Esophagus squamous epithelium (tissue), 4 donors: ENCODE data around the gene SYNCRIP.

Experiments used
- CTCF ChIP-seq, 6 experiments: fragments of 450-650 bp in 4 of 6; fragments of 200-600 bp in 2 of 6; sonication (generic) in 2 of 6; IDR thresholded peaks; one replicate each; pipeline ENCODE4 v1.5.1; 2016 to 2019; ENCODE audit warnings: antibody characterized with exemption in 6 of 6, mild to moderate bottlenecking in 4 of 6, moderate library complexity in 4 of 6
- POLR2A ChIP-seq, 4 donors: fragments of 450-650 bp; IDR thresholded peaks; one replicate each; pipeline ENCODE4 v1.6.1; 2017; ENCODE audit warnings: antibody characterized with exemption in 4 of 4, mild to moderate bottlenecking in 4 of 4, moderate library complexity in 3 of 4

GRCh38 chr6:85600713-85601313 lies 41.9 kb downstream of the SYNCRIP start:
- TF ChIP-seq CTCF (IDR thresholded peaks at IDR 0.05) (no peak), POLR2A (IDR thresholded peaks at IDR 0.05) (no peak)
